H1 (cell line): ENCODE results near the gene VAMP4. TPM values are rescaled to one million over a fixed set of nuclear protein-coding genes. Genes with fewer than 3 reads are reported as not detected.

Experiments used
- CTCF ChIA-PET: fragments of 300-600 bp; sonication (Branson Sonifier 250); formaldehyde crosslinking; loops from one replicate; lab custom pipeline; 2021; ENCODE audit not compliant: partially characterized antibody; lab: Charles Lee
- POLR2A ChIA-PET: fragments of 300-600 bp; sonication (Branson Sonifier 250); formaldehyde crosslinking; loops from one replicate; lab custom pipeline; 2021; ENCODE audit warnings: inconsistent platforms; ENCODE audit not compliant: partially characterized antibody; lab: Charles Lee
- DNase-seq, 2 experiments: peaks; one replicate each; pipeline versions ENCODE4 v3.0.0 to v3.0.0-alpha.2; 2010 to 2022; ENCODE audit warnings: low spot score in 2 of 2, low read depth in 1 of 2, mixed read lengths in 1 of 2
- FAIRE-seq: peaks from 2 replicates; lab custom pipeline; 2011; peaks lifted over from hg19 to GRCh38; lab: Jason Lieb, UNC
- H2AFZ ChIP-seq: 2 replicates; pipeline ENCODE4 v1.8.1; 2012; ENCODE audit warnings: low read length, inconsistent platforms
- H2AK5ac ChIP-seq: 2 replicates; pipeline ENCODE4 v1.6.1; 2013; ENCODE audit warnings: low read depth, low read length
- H2BK120ac ChIP-seq: replicated peaks from 2 replicates; pipeline ENCODE3; 2013; ENCODE audit warnings: low read depth, low read length, inconsistent platforms
- H2BK12ac ChIP-seq: 2 replicates; pipeline ENCODE4 v1.6.1; 2013; ENCODE audit warnings: low read depth, low read length
- H2BK15ac ChIP-seq: 2 replicates; pipeline ENCODE4 v1.6.1; 2013; ENCODE audit warnings: low read length
- H2BK20ac ChIP-seq: 2 replicates; pipeline ENCODE4 v1.6.1; 2013; ENCODE audit warnings: low read length
- H2BK5ac ChIP-seq: 2 replicates; pipeline ENCODE4 v1.6.1; 2013; ENCODE audit warnings: low read depth, low read length
- H3K14ac ChIP-seq: 2 replicates; pipeline ENCODE4 v1.6.1; 2013; ENCODE audit warnings: inconsistent platforms; ENCODE audit not compliant: insufficient read length
- H3K18ac ChIP-seq: 2 replicates; pipeline ENCODE4 v1.6.1; 2013; ENCODE audit warnings: low read length; ENCODE audit errors: extremely low read depth
- H3K23ac ChIP-seq: 2 replicates; pipeline ENCODE4 v1.6.1; 2013; ENCODE audit warnings: inconsistent platforms; ENCODE audit not compliant: insufficient read length
- H3K23me2 ChIP-seq: 2 replicates; pipeline ENCODE4 v1.6.1; 2013; ENCODE audit warnings: low read depth, low read length
- H3K27ac ChIP-seq: 2 replicates; pipeline ENCODE4 v1.6.1; 2011; ENCODE audit warnings: low read depth, low read length, inconsistent platforms
- H3K27me3 ChIP-seq, 4 experiments: replicated peaks in 1 of 4; 1 replicate in 1 of 4; 2 replicates in 3 of 4; pipeline versions ENCODE4 v1.6.1 to v1.8.1; 2011 to 2013; ENCODE audit warnings: low read length in 3 of 4, mild to moderate bottlenecking in 3 of 4, inconsistent platforms in 2 of 4, mixed read lengths in 2 of 4, moderate library complexity in 1 of 4; ENCODE audit not compliant: control insufficient read depth in 3 of 4, insufficient read depth in 3 of 4; ENCODE audit errors: extremely low read depth in 1 of 4
- H3K36me3 ChIP-seq, 4 experiments: 2 replicates each; pipeline versions ENCODE4 v1.6.1 to v1.8.1; 2011 to 2013; ENCODE audit warnings: mild to moderate bottlenecking in 4 of 4, low read length in 3 of 4, moderate library complexity in 2 of 4, control low read depth in 1 of 4, inconsistent platforms in 1 of 4; ENCODE audit not compliant: insufficient read depth in 4 of 4, control insufficient read depth in 2 of 4
- H3K4ac ChIP-seq: replicated peaks from 2 replicates; pipeline ENCODE3; 2013; ENCODE audit warnings: low read length, low read depth, mixed read lengths, inconsistent platforms; ENCODE audit not compliant: insufficient read length
- H3K4me1 ChIP-seq, 4 experiments: replicated peaks in 1 of 4; 1 replicate in 1 of 4; 2 replicates in 3 of 4; pipeline versions ENCODE4 v1.6.1 to v1.8.1; 2011 to 2013; ENCODE audit warnings: low read length in 3 of 4, inconsistent platforms in 2 of 4, mixed read lengths in 1 of 4; ENCODE audit not compliant: insufficient read depth in 4 of 4, control insufficient read depth in 3 of 4
- H3K4me2 ChIP-seq, 2 experiments: 2 replicates each; pipeline versions ENCODE4 v1.6.1 to v1.8.1; 2011 to 2013; ENCODE audit warnings: low read depth in 2 of 2, low read length in 2 of 2, control low read depth in 1 of 2, inconsistent platforms in 1 of 2, mild to moderate bottlenecking in 1 of 2; ENCODE audit not compliant: insufficient read depth in 1 of 2
- H3K4me3 ChIP-seq, 4 experiments: fragments of 200-600, 300-600 bp in 1 of 4; sonication (generic), shearing (Covaris generic), sonication (Bioruptor Twin) in 1 of 4; 2 replicates each; pipeline versions ENCODE4 v1.5.1 to v1.8.1; 2011 to 2016; ENCODE audit warnings: low read length in 4 of 4, low read depth in 3 of 4, control low read depth in 2 of 4, inconsistent platforms in 2 of 4, mild to moderate bottlenecking in 2 of 4, mixed read lengths in 1 of 4, moderate library complexity in 1 of 4; ENCODE audit not compliant: insufficient read depth in 2 of 4; ENCODE audit errors: extremely low read depth in 1 of 4
- H3K56ac ChIP-seq: replicated peaks from 2 replicates; pipeline ENCODE3; 2013; ENCODE audit warnings: low read depth, mild to moderate bottlenecking, mixed read lengths, low read length, inconsistent platforms; ENCODE audit not compliant: insufficient read length
- H3K79me1 ChIP-seq: 2 replicates; pipeline ENCODE4 v1.6.1; 2013; ENCODE audit warnings: low read depth, low read length, control low read depth
- H3K79me2 ChIP-seq, 2 experiments: 2 replicates each; pipeline versions ENCODE4 v1.6.1 to v1.8.1; 2012 to 2013; ENCODE audit warnings: low read length in 2 of 2, mild to moderate bottlenecking in 2 of 2, inconsistent platforms in 1 of 2; ENCODE audit not compliant: insufficient read depth in 2 of 2, control insufficient read depth in 1 of 2
- H3K9ac ChIP-seq, 4 experiments: replicated peaks in 1 of 4; 1 replicate in 1 of 4; 2 replicates in 3 of 4; pipeline versions ENCODE4 v1.6.1 to v1.8.1; 2011 to 2013; ENCODE audit warnings: low read depth in 3 of 4, low read length in 3 of 4, control low read depth in 2 of 4, mild to moderate bottlenecking in 2 of 4, moderate library complexity in 2 of 4, inconsistent platforms in 1 of 4; ENCODE audit errors: extremely low read depth in 1 of 4
- H3K9me3 ChIP-seq, 2 experiments: 2 replicates each; pipeline versions ENCODE4 v1.6.1 to v1.8.1; 2012 to 2013; ENCODE audit warnings: mild to moderate bottlenecking in 2 of 2, moderate library complexity in 2 of 2, control low read depth in 1 of 2, inconsistent platforms in 1 of 2, low read depth in 1 of 2, low read length in 1 of 2, mixed read lengths in 1 of 2; ENCODE audit not compliant: insufficient read depth in 2 of 2
- H4K20me1 ChIP-seq, 2 experiments: replicated peaks in 1 of 2; 2 replicates each; pipeline versions ENCODE3 to v1.8.1; 2011 to 2013; ENCODE audit warnings: inconsistent platforms in 2 of 2, low read length in 2 of 2, mild to moderate bottlenecking in 1 of 2; ENCODE audit not compliant: insufficient read depth in 2 of 2, control insufficient read depth in 1 of 2
- H4K5ac ChIP-seq: 2 replicates; pipeline ENCODE4 v1.6.1; 2013; ENCODE audit warnings: low read length, low read depth, mixed read lengths, inconsistent platforms; ENCODE audit not compliant: insufficient read length
- H4K8ac ChIP-seq: 2 replicates; pipeline ENCODE4 v1.8.0; 2013; ENCODE audit warnings: mild to moderate bottlenecking, moderate library complexity, low read length, inconsistent platforms; ENCODE audit not compliant: insufficient read depth; ENCODE audit errors: extremely low read depth
- H4K91ac ChIP-seq: replicated peaks from 2 replicates; pipeline ENCODE3; 2013; ENCODE audit warnings: low read length, mixed read lengths, inconsistent platforms; ENCODE audit not compliant: insufficient read length
- ATF3 ChIP-seq: IDR thresholded peaks from 2 replicates; pipeline ENCODE4 v1.6.1; 2011; ENCODE audit warnings: low read depth, mild to moderate bottlenecking, low read length; ENCODE audit not compliant: insufficient read depth
- CHD2 ChIP-seq: IDR thresholded peaks from 2 replicates; pipeline ENCODE4 v1.6.1; 2012; ENCODE audit warnings: low read length, improper control_type of control experiment
- E2F6 ChIP-seq: IDR thresholded peaks from 2 replicates; pipeline ENCODE4 v1.6.1; 2012; ENCODE audit warnings: inconsistent platforms
- EZH2 ChIP-seq: fragments of 200-600 bp; sonication (generic); IDR thresholded peaks from 2 replicates; pipeline ENCODE4 v1.7.1; 2012; ENCODE audit warnings: low read depth, mild to moderate bottlenecking, moderate library complexity, low read length, inconsistent platforms; ENCODE audit not compliant: severe bottlenecking
- JUN ChIP-seq: IDR thresholded peaks from 2 replicates; pipeline ENCODE4 v1.6.1; 2011; ENCODE audit warnings: low read depth, mild to moderate bottlenecking, improper control_type of control experiment, low read length
- RNF2 ChIP-seq: fragments of 200-900, 300-1000 bp; sonication (generic); IDR thresholded peaks from 2 replicates; pipeline ENCODE4 v1.7.1; 2016; ENCODE audit warnings: borderline replicate concordance, low read depth, mild to moderate bottlenecking, antibody characterized with exemption, low read length; ENCODE audit not compliant: poor library complexity, severe bottlenecking; ENCODE audit errors: missing control alignments
- SIX5 ChIP-seq: IDR thresholded peaks from 2 replicates; pipeline ENCODE4 v1.6.1; 2011; ENCODE audit warnings: mild to moderate bottlenecking, low read depth, low read length
- SP2 ChIP-seq: IDR thresholded peaks from 2 replicates; pipeline ENCODE4 v1.6.1; 2012; ENCODE audit warnings: mild to moderate bottlenecking, low read length, inconsistent platforms
- SP4 ChIP-seq: IDR thresholded peaks from 2 replicates; pipeline ENCODE4 v1.6.1; 2012; ENCODE audit warnings: low read length, inconsistent platforms
- TAF1 ChIP-seq: IDR thresholded peaks from 2 replicates; pipeline ENCODE4 v1.6.1; 2011; ENCODE audit warnings: mild to moderate bottlenecking, low read depth, low read length
- WGBS, 2 experiments: shearing (Covaris generic) in 1 of 2; methylation state at CpG; one replicate each; pipeline versions ENCODE4 v1.1.6 to v1.1.7; 2013 to 2015; ENCODE audit warnings: low lambda C conversion rate in 2 of 2, mixed read lengths in 2 of 2, inconsistent platforms in 1 of 2, low coverage in 1 of 2, missing lambda C conversion rate in 1 of 2; ENCODE audit not compliant: insufficient replicate concordance in 2 of 2, insufficient coverage in 1 of 2, insufficient read length in 1 of 2; ENCODE audit errors: extremely low coverage in 1 of 2, missing lambda C conversion rate in 1 of 2; 5-methylcytosine and 5-hydroxymethylcytosine counted together
- polyA plus RNA-seq, 7 experiments: library from polyadenylated mRNA; depleted of rRNA in 3 of 7; stranded (reverse) in 5 of 7; unstranded in 2 of 7; fragments of >200 nt in 5 of 7; fragments of 200-250 nt in 2 of 7; gene quantifications; 1 replicate in 5 of 7; 2 replicates in 1 of 7; 4 replicates in 1 of 7; pipeline versions ENCODE4 v1.2.1 to v1.2.3, GENCODE V29; 2011 to 2013; ENCODE audit warnings: missing spikeins in 2 of 7, mixed read lengths in 2 of 7
- total RNA-seq: library from RNA; stranded (reverse); fragmentation: NEBNext Ultra II Directional; extraction: Animal tissue kit (Norgen Biotek cat#: 25700); gene quantifications from 2 replicates; pipeline ENCODE4 v1.2.1, GENCODE V29; 2021

The VAMP4 gene
- total and polyA plus RNA-seq, 2 of the 8 experiments (the other 6 are each of a cell fraction or from before 2014, with no cell fraction given): 1.6 to 13.9 TPM

- no peak overlapping the region for H3K18ac ChIP-seq
- H4K5ac ChIP-seq: no peak overlapping the region
- POLR2A ChIA-PET: interaction anchor here (0.7 to 1.9 kb wide), 5 partner anchors 9 to 170 kb away, joined by 3 to 7 read pairs (median 4); partner anchors contain the start of genes PRRC2C and VAMP4
- no peaks in the 10 kb centered on the region for H3K79me2 ChIP-seq
- H3K4me2 ChIP-seq: peak overlapping the region in 1 of 2 experiments; percentile 35; a peak in 2 of 4 replicates
- no peaks in the 10 kb centered on the region for H3K9me3 ChIP-seq
- H3K14ac ChIP-seq: no peak overlapping the region
- H3K23me2 ChIP-seq: no peaks in the 10 kb centered on the region
- no peak overlapping the region for H2BK5ac ChIP-seq
- 0 out of 2 replicates have a peak overlapping the region, but pooled peaks have one; percentile 10 for H2BK12ac ChIP-seq
- no peak overlapping the region for H3K56ac ChIP-seq
- CTCF ChIA-PET: interaction anchor here (0.6 to 9.7 kb wide), 24 partner anchors 12 to 1702 kb away, joined by 3 to 143 read pairs (median 4); partner anchors contain the start of genes METTL13 and VAMP4
- no peaks in the 10 kb centered on the region for H3K27me3 ChIP-seq
- no peak overlapping the region for H3K9ac ChIP-seq
- H2BK15ac ChIP-seq: no peak overlapping the region
- H2BK20ac ChIP-seq: no peak overlapping the region
- H3K4me3 ChIP-seq: no peak overlapping the region; a peak in 2 of 8 replicates
- peak overlapping the region; percentile 99 for H2AFZ ChIP-seq
- peak; percentile 41 to 98 for DNase-seq
- no peak overlapping the region for H4K91ac ChIP-seq
- H4K20me1 ChIP-seq: no peaks in the 10 kb centered on the region
- peaks cover 0 to 5% (median 0%) of the 10 kb centered on the region in 4 experiments; a peak in 1 of 7 replicates for H3K4me1 ChIP-seq
- no peaks in the 10 kb centered on the region for H3K79me1 ChIP-seq
- WGBS, 2 experiments: 57% methylated on average over 24 of the region's 24 CpGs; no CpG with 5 or more reads in 1 of the 2 experiments
- H3K4ac ChIP-seq: no peak overlapping the region
- no peak overlapping the region for H3K23ac ChIP-seq
- H2BK120ac ChIP-seq: no peak overlapping the region
- H2AK5ac ChIP-seq: no peak overlapping the region
- peak overlapping the region; percentile 69; the same call in 1 of the 2 replicates for H4K8ac ChIP-seq
- H3K36me3 ChIP-seq: no peaks in the 10 kb centered on the region
- no peak overlapping the region for H3K27ac ChIP-seq
- peak; percentile 13 for FAIRE-seq
- TF ChIP-seq E2F6 (no peak), EZH2 (no peak), ATF3 (no peak), JUN (no peak), TAF1 (no peak), SP4 (no peak), SIX5 (no peak), RNF2 (no peak), SP2 (no peak), CHD2 (no peak)
Observed at GRCh38 chr1:171654942-171655745, 86.7 kb downstream of the VAMP4 start.
